ENCODE measurements around the gene IGFBP5. TPM values are rescaled to one million over a fixed set of nuclear protein-coding genes. Genes with fewer than 3 reads are reported as not detected.

The IGFBP5 gene
- total RNA-seq, 4 donors from 2014 or later: 178 to 1,859 (median 1,369) TPM

DNA sequence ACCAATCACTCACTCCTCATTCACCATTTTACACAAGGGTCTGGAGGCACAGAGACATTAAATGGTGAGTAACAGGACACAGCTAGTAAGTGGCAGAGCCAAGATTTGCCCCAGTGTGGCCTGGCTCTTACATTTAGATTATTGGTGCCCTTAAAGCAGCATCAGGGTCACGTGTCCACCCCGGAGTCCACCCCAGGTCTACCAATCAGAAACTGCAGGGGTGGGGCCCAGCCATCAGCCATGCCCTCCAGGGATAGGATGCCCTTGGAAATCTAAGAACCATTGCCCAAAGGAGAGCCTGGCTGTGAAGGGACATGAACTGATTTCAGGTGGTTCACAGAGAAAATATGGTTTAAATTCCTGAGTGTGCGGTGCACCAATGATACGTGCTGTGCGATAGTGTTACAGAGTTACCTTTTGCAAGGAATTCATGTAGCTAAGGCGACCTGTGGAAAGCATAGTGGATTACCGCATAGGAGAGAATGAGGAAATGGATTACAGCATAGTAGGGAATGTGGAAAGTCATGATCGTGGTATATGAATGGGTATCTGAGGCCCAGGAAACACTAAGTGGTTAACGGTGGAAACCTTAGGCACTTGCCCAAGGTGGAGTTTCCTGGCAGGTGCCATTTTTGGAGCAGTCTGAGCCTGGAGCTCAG, 17.8 kb downstream of the IGFBP5 start:
- WGBS, 2 donors: 84% methylated on average over 9 of the region's 9 CpGs
- no peak for DNase-seq (ENCODE audit: low spot score in 2 of 2)
- no peaks in the 10 kb centered on the region for H3K9me3 ChIP-seq
- peaks cover 4 to 22% (median 6%) of the 10 kb centered on the region in 4 donors for H3K4me1 ChIP-seq
- no peaks in the 10 kb centered on the region for H3K27me3 ChIP-seq
- no peak overlapping the region for H3K4me3 ChIP-seq
- TF ChIP-seq EP300 (IDR thresholded peaks at IDR 0.05) (no peak), POLR2A (IDR thresholded peaks at IDR 0.05) (no peak)
- H3K27ac ChIP-seq: no peak overlapping the region
- peaks cover 0 to 79% (median 4%) of the 10 kb centered on the region in 3 donors for H3K36me3 ChIP-seq

DNA sequence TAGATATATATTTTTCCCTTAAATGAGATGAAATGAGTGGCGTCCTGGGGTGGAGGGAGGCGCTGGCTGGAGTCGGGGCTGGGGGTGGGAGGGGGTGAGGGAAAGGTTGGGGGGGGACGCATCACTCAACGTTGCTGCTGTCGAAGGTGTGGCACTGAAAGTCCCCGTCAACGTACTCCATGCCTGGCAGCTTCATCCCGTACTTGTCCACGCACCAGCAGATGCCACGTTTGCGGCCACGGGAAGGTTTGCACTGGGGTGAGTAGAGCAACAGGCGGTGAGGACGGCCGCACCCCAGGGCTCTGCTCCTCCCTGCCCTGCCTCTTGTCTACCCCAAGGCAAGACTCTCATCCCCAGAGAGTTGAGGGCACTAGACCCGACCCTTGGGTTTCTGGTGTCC, 18.7 kb downstream of the IGFBP5 start:
- peaks cover 0 to 13% (median 0%) of the 10 kb centered on the region in 4 donors for H3K4me1 ChIP-seq
- TF ChIP-seq POLR2A (IDR thresholded peaks at IDR 0.05): no peak
- TF ChIP-seq, protein P1, sequence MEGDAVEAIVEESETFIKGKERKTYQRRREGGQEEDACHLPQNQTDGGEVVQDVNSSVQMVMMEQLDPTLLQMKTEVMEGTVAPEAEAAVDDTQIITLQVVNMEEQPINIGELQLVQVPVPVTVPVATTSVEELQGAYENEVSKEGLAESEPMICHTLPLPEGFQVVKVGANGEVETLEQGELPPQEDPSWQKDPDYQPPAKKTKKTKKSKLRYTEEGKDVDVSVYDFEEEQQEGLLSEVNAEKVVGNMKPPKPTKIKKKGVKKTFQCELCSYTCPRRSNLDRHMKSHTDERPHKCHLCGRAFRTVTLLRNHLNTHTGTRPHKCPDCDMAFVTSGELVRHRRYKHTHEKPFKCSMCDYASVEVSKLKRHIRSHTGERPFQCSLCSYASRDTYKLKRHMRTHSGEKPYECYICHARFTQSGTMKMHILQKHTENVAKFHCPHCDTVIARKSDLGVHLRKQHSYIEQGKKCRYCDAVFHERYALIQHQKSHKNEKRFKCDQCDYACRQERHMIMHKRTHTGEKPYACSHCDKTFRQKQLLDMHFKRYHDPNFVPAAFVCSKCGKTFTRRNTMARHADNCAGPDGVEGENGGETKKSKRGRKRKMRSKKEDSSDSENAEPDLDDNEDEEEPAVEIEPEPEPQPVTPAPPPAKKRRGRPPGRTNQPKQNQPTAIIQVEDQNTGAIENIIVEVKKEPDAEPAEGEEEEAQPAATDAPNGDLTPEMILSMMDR (IDR thresholded peaks at IDR 0.05): no peak
- no peak for TF ChIP-seq EP300 (IDR thresholded peaks at IDR 0.05)
- no peaks in the 10 kb centered on the region for H3K9me3 ChIP-seq
- 78 to 79% methylated on average over 17 of the region's 17 CpGs for WGBS, 2 donors
- no peak for DNase-seq (ENCODE audit: low spot score in 2 of 2)
- no peak overlapping the region for H3K4me3 ChIP-seq
- H3K27me3 ChIP-seq: no peaks in the 10 kb centered on the region
- H3K36me3 ChIP-seq: peaks cover 0 to 78% (median 4%) of the 10 kb centered on the region in 3 donors
- no peak overlapping the region for H3K27ac ChIP-seq

DNA sequence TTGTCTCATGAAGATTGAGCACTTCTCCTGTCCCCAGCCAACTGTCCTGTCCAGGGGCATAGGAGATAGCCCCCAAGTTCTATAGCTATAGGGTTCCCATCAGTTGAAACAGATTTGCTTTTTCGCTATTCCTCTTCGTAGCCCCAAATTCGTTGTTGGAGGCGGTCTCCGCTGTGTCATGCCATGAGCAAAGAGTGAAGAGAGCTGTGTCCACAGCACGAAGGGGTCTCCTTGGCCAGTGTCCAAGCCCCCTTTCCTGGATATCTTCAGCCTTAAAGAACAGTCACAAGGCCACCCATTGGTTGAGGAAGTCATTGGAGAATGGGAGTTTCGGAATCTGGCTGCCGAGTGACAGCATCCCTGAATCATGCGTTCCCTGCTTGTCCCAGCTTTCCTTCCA, 21.0 kb downstream of the IGFBP5 start:
- no peak overlapping the region for H3K27ac ChIP-seq
- DNase-seq (ENCODE audit: low spot score in 2 of 2): no peak
- TF ChIP-seq, protein P1 (IDR thresholded peaks at IDR 0.05): no peak
- TF ChIP-seq POLR2A (IDR thresholded peaks at IDR 0.05): no peak
- TF ChIP-seq EP300 (IDR thresholded peaks at IDR 0.05): no peak
- no peaks in the 10 kb centered on the region for H3K27me3 ChIP-seq
- H3K9me3 ChIP-seq: no peaks in the 10 kb centered on the region
- peaks cover 0 to 60% (median 4%) of the 10 kb centered on the region in 3 donors for H3K36me3 ChIP-seq
- H3K4me3 ChIP-seq: no peak overlapping the region
- WGBS, 2 donors: 76 to 85% methylated on average over 9 of the region's 9 CpGs
- no peaks in the 10 kb centered on the region for H3K4me1 ChIP-seq

DNA sequence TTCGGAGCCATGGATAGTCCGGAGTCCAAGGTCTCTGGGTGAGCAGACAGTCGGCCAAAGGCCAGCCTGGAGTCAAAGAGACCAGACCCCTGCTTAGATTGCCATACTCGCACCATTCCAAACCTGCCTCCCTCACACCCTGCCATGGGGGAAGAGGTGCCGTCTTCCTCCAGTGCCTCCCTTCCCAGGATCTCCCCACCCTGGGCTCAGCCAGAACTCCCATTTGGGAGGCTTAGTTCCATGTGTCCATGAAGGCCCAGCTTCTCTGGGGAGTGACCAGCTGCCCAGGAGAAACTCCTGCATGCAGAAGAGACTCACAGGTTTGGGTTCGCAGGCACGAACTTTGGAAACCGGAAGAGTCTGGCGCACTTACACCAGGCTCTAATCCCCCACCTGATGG, 21.7 kb downstream of the IGFBP5 start:
- H3K27me3 ChIP-seq: no peaks in the 10 kb centered on the region
- no peaks in the 10 kb centered on the region for H3K9me3 ChIP-seq
- no peak overlapping the region for H3K4me3 ChIP-seq
- H3K4me1 ChIP-seq: no peaks in the 10 kb centered on the region
- no peak for DNase-seq (ENCODE audit: low spot score in 2 of 2)
- TF ChIP-seq POLR2A (IDR thresholded peaks at IDR 0.05) (no peak), EP300 (IDR thresholded peaks at IDR 0.05) (no peak)
- TF ChIP-seq, protein P1 (IDR thresholded peaks at IDR 0.05): no peak
- H3K27ac ChIP-seq: no peak overlapping the region
- H3K36me3 ChIP-seq: peaks cover 0 to 53% (median 4%) of the 10 kb centered on the region in 3 donors
- WGBS, 2 donors: 83 to 86% methylated on average over 7 to 8 of the region's 9 CpGs

DNA sequence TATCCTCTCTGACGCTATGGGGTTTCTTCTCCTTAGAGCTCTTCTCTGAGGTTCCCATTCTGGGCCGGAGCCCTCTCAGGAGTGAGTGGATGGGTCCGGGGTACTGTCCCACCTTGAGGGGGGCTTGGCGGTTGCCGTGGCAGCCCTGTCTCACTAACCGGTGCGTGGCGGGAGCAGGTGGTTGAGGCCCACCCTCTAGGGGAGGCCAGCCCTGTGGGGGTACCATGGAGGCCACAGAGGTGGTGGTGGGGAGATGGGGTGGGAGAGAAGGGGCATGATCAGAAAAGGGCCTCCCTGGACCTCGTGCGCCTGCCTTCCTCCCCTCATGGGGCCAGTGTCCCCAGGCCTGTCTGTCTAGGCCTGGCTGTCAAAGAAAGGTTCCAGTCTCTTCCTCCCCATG, 22.3 kb downstream of the IGFBP5 start:
- Histone ChIP-seq H3K27ac (no peak overlapping the region), H3K27me3 (no peaks in the 10 kb centered on the region)
- 78 to 82% methylated on average over 10 of the region's 10 CpGs for WGBS, 2 donors

More for the DNA sequence above, 22.3 kb downstream of the IGFBP5 start:
- Histone ChIP-seq H3K9me3 (no peaks in the 10 kb centered on the region), H3K4me1 (no peaks in the 10 kb centered on the region), H3K4me3 (no peak overlapping the region), H3K36me3 (peaks cover 0 to 47% (median 4%) of the 10 kb centered on the region in 3 donors)
- TF ChIP-seq, protein P1 (IDR thresholded peaks at IDR 0.05): no peak
- TF ChIP-seq POLR2A (IDR thresholded peaks at IDR 0.05) (no peak), EP300 (IDR thresholded peaks at IDR 0.05) (no peak)
- DNase-seq (ENCODE audit: low spot score in 2 of 2): no peak

Measured in tibial nerve (tissue), 4 donors.